ENCODE measurements around the gene PKDREJ. TPM values are rescaled to one million over a fixed set of nuclear protein-coding genes. Genes with fewer than 3 reads are reported as not detected.

Gene PKDREJ
- total RNA-seq, 1 experiment from 2014 or later = not detected

- in situ Hi-C loops (cut with HindIII; ENCODE audit: low pct_unique_long_range_greater_than_20kb, low sequenced_read_pairs) = no loop called here
- H3K27me3 ChIP-seq (ENCODE audit: control insufficient read depth, insufficient read depth, low read length) = no peaks in the 10 kb centered on the region
- no peak overlapping the region for H3K27ac ChIP-seq (ENCODE audit: low read length)
- no TSS peak for BruUV-seq (replicated peaks)
- DNase-seq (ENCODE audit: low read depth, low spot score) = no peak
- H3K4me3 ChIP-seq (ENCODE audit: low read depth in 2 of 2, low read length in 2 of 2) = no peak overlapping the region
- intact Hi-C loops (cut with micrococcal nuclease; ENCODE audit: unreplicated experiment) = no loop called here
- ChIA-PET POLR2A (no interaction called here), CTCF (no interaction called here)
- no peak for ATAC-seq
- H3K9me3 ChIP-seq (ENCODE audit: control insufficient read depth, insufficient read depth, low read depth, low read length) = no peaks in the 10 kb centered on the region
- TF ChIP-seq POLR2AphosphoS5 (IDR thresholded peaks at IDR 0.05; ENCODE audit: low read depth, low read length) = no peak
- TF ChIP-seq CTCF (IDR thresholded peaks at IDR 0.05) = no peak
- no peak for TF ChIP-seq TCF7L2 (IDR thresholded peaks at IDR 0.05; ENCODE audit: low read depth, low read length)
- no peak for TF ChIP-seq REST (IDR thresholded peaks at IDR 0.05; ENCODE audit: insufficient read depth in 1 of 2, low read depth in 2 of 2, low read length in 1 of 2)
- TF ChIP-seq SIN3A (IDR thresholded peaks at IDR 0.05; ENCODE audit: borderline replicate concordance, insufficient read depth, low read depth, low read length) = no peak
- H3K4me1 ChIP-seq (ENCODE audit: control insufficient read depth, insufficient read depth, low read length) = no peaks in the 10 kb centered on the region; the same call in 1 of the 2 replicates
- H3K36me3 ChIP-seq (ENCODE audit: control insufficient read depth, insufficient read depth, low read length) = no peaks in the 10 kb centered on the region
Observed at GRCh38 chr22:46234969-46235368, 28.2 kb downstream of the PKDREJ start.

- CTCF ChIA-PET = no interaction called here
- intact Hi-C loops (cut with micrococcal nuclease; ENCODE audit: unreplicated experiment) (no loop called here), in situ Hi-C loops (cut with HindIII; ENCODE audit: low pct_unique_long_range_greater_than_20kb, low sequenced_read_pairs) (no loop called here)
- Histone ChIP-seq H3K27ac (ENCODE audit: low read length) (no peak overlapping the region), H3K9me3 (ENCODE audit: control insufficient read depth, insufficient read depth, low read depth, low read length) (no peaks in the 10 kb centered on the region), H3K27me3 (ENCODE audit: control insufficient read depth, insufficient read depth, low read length) (no peaks in the 10 kb centered on the region), H3K4me1 (ENCODE audit: control insufficient read depth, insufficient read depth, low read length) (no peaks in the 10 kb centered on the region; the same call in 1 of the 2 replicates), H3K36me3 (ENCODE audit: control insufficient read depth, insufficient read depth, low read length) (no peaks in the 10 kb centered on the region), H3K4me3 (ENCODE audit: low read depth in 2 of 2, low read length in 2 of 2) (no peak overlapping the region)
- BruUV-seq (replicated peaks) = no TSS peak
- ATAC-seq (peak; percentile 98), DNase-seq (ENCODE audit: low read depth, low spot score) (peak; percentile 18)
- POLR2A ChIA-PET = no interaction called here
- TF ChIP-seq TCF7L2 (IDR thresholded peaks at IDR 0.05; ENCODE audit: low read depth, low read length) = no peak
- TF ChIP-seq SIN3A (IDR thresholded peaks at IDR 0.05; ENCODE audit: borderline replicate concordance, insufficient read depth, low read depth, low read length) = no peak
- no peak for TF ChIP-seq REST (IDR thresholded peaks at IDR 0.05; ENCODE audit: insufficient read depth in 1 of 2, low read depth in 2 of 2, low read length in 1 of 2)
- TF ChIP-seq POLR2AphosphoS5 (IDR thresholded peaks at IDR 0.05; ENCODE audit: low read depth, low read length) = no peak
- TF ChIP-seq CTCF (IDR thresholded peaks at IDR 0.05) = no peak
Observed at GRCh38 chr22:46233231-46233630, 29.9 kb downstream of the PKDREJ start.
